PC-3 (cell line): Measurements from ENCODE around the gene HAPLN2. TPM values are rescaled to one million over a fixed set of nuclear protein-coding genes. Genes with fewer than 3 reads are reported as not detected.
"Not testable (repeated sequence)": the region's sequence is repeated elsewhere in the genome, so short reads cannot be mapped to it uniquely, and the experiment has no call there.

Experiments
- ATAC-seq: fragments of 200-7000 bp; cut with Tn5 transposase; 2 replicates; pipeline ENCODE4 v1.9.1; 2020; ENCODE audit warnings: mild to moderate bottlenecking, moderate library complexity
- BruUV-seq: library from RNA; stranded (reverse); fragments of 400-500 nt; replicated peaks from 2 replicates; lab custom pipeline; 2021; lab: Mats Ljungman, UMichigan
- CTCF ChIA-PET: fragments of 300-600 bp; sonication (Branson Sonifier 250); formaldehyde crosslinking; loops from one replicate; lab custom pipeline; 2022; ENCODE audit warnings: antibody characterized with exemption; lab: Charles Lee
- POLR2A ChIA-PET: fragments of 300-600 bp; sonication (Branson Sonifier 250); formaldehyde crosslinking; loops from one replicate; lab custom pipeline; 2022; ENCODE audit warnings: antibody characterized with exemption; ENCODE audit not compliant: unreplicated experiment; lab: Charles Lee
- DNase-seq: peaks from one replicate; pipeline ENCODE4 v3.0.0-alpha.2; 2015
- H2AFZ ChIP-seq: fragments of 300-600 bp; sonication (generic); 2 replicates; pipeline ENCODE4 v1.6.0; 2016; ENCODE audit warnings: antibody characterized with exemption, low read length
- H3F3A ChIP-seq: fragments of 300-600 bp; sonication (generic); one replicate; pipeline ENCODE4 v1.6.0; 2017; ENCODE audit warnings: antibody characterized with exemption, low read length, control low read depth, mild to moderate bottlenecking; ENCODE audit not compliant: unreplicated experiment
- H3K27ac ChIP-seq: fragments of 300-600 bp; sonication (generic); 2 replicates; pipeline ENCODE4 v1.5.1; 2016; ENCODE audit warnings: mild to moderate bottlenecking, low read length
- H3K27me3 ChIP-seq: fragments of 300-600 bp; sonication (generic); 2 replicates; pipeline ENCODE4 v1.6.1; 2016; ENCODE audit warnings: low read length, mixed read lengths
- H3K36me3 ChIP-seq: fragments of 300-600 bp; sonication (generic); 2 replicates; pipeline ENCODE4 v1.6.1; 2016; ENCODE audit warnings: low read depth, mixed run types, low read length, mixed read lengths
- H3K4me1 ChIP-seq: fragments of 300-600 bp; sonication (generic); 2 replicates; pipeline ENCODE4 v1.5.1; 2016; ENCODE audit warnings: low read length; ENCODE audit not compliant: insufficient read depth
- H3K4me2 ChIP-seq: fragments of 300-600 bp; sonication (generic); 2 replicates; pipeline ENCODE4 v1.6.0; 2016; ENCODE audit warnings: low read length
- H3K4me3 ChIP-seq: fragments of 300-600 bp; sonication (generic); 2 replicates; pipeline ENCODE4 v1.5.1; 2016; ENCODE audit warnings: mild to moderate bottlenecking, low read length, mixed read lengths
- H3K79me2 ChIP-seq: fragments of 300-600 bp; sonication (generic); 2 replicates; pipeline ENCODE4 v1.6.1; 2017; ENCODE audit warnings: low read length, mixed read lengths
- H3K9ac ChIP-seq: fragments of 300-600 bp; sonication (generic); 2 replicates; pipeline ENCODE4 v1.6.0; 2016; ENCODE audit warnings: mild to moderate bottlenecking, low read length
- H3K9me2 ChIP-seq: fragments of 300-600 bp; sonication (generic); replicated peaks from 2 replicates; pipeline ENCODE4 v1.6.1; 2016; ENCODE audit warnings: mixed run types, low read length, mixed read lengths
- H3K9me3 ChIP-seq: fragments of 300-600 bp; sonication (generic); 2 replicates; pipeline ENCODE4 v1.6.1; 2016; ENCODE audit warnings: low read length, mixed read lengths
- H4K20me1 ChIP-seq: fragments of 300-600 bp; sonication (generic); 2 replicates; pipeline ENCODE4 v1.6.1; 2016; ENCODE audit warnings: low read length, mixed read lengths
- EZH2 ChIP-seq: fragments of 300-600 bp; sonication (generic); IDR thresholded peaks from one replicate; pipeline ENCODE4 v1.6.1; 2017; ENCODE audit warnings: antibody characterized with exemption, mild to moderate bottlenecking, low read length; ENCODE audit not compliant: unreplicated experiment
- EZH2phosphoT487 ChIP-seq: fragments of 300-600 bp; sonication (generic); IDR thresholded peaks from 2 replicates; pipeline ENCODE4 v1.6.1; 2018; ENCODE audit warnings: mild to moderate bottlenecking, antibody characterized with exemption, low read length, borderline replicate concordance
- intact Hi-C: fragments of 100-400 bp; cut with micrococcal nuclease; formaldehyde crosslinking; loops from 2 replicates; pipeline ENCODE4 v1.9.0; 2023
- total RNA-seq: library from RNA; depleted of rRNA; stranded (reverse); fragments of >200 nt; gene quantifications from 2 replicates; pipeline ENCODE4 v1.2.3, GENCODE V29; 2014
- TF ChIP-seq, protein P1 (sequence below): fragments of 300-600 bp; sonication (generic); conservative IDR thresholded peaks from 2 replicates; pipeline ENCODE4 v1.5.1; 2017; ENCODE audit warnings: antibody characterized with exemption, low read depth, mild to moderate bottlenecking, low read length

Gene HAPLN2
- total RNA-seq, 1 experiment from 2014 or later, result 1.1 TPM

DNA sequence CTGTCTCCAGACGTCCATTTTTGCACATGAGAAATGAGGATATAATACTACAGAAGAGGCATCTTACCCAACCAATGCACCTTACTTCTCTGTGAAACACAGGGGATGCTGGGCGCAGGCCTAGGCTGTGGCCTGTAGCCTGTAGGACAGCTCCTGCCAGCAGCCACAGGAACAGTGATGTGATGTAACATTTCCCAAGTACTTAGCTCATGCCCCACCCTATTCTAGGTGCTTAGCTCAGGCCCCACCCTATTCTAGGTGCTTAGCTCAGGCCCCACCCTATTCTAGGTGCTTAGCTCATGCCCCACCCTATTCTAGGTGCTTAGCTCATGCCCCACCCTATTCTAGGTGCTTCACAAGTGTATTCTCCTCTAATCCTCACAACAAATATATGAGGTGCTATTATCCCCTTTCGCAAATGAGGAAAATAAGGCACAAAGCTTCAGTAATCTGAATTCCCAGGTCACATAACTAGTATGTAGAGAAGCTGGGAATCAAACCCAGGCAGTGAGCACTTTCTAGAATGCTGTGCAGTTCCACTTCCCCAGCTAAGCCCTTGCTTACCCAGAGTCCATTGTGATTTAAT is 32.2 kb upstream of the HAPLN2 start:
- Histone ChIP-seq H2AFZ (no peak overlapping the region), H3K27me3 (no peaks in the 10 kb centered on the region), H3K27ac (no peak overlapping the region), H3K9me3 (no peaks in the 10 kb centered on the region), H3K79me2 (peaks cover 3% of the 10 kb centered on the region), H3K9me2 (no peaks in the 10 kb centered on the region), H3K36me3 (no peaks in the 10 kb centered on the region), H3K4me1 (peaks cover 7% of the 10 kb centered on the region), H3K4me3 (no peak overlapping the region), H3F3A (no peaks in the 10 kb centered on the region), H4K20me1 (no peaks in the 10 kb centered on the region), H3K4me2 (no peak overlapping the region), H3K9ac (no peak overlapping the region)
- no TSS peak for BruUV-seq
- CTCF ChIA-PET, result interaction anchor here (0.6 kb wide), 1 partner anchor 86 kb away, joined by 3 read pairs; no protein-coding TSS in a partner anchor
- no peak for ATAC-seq
- no peak for DNase-seq
- TF ChIP-seq, protein P1, sequence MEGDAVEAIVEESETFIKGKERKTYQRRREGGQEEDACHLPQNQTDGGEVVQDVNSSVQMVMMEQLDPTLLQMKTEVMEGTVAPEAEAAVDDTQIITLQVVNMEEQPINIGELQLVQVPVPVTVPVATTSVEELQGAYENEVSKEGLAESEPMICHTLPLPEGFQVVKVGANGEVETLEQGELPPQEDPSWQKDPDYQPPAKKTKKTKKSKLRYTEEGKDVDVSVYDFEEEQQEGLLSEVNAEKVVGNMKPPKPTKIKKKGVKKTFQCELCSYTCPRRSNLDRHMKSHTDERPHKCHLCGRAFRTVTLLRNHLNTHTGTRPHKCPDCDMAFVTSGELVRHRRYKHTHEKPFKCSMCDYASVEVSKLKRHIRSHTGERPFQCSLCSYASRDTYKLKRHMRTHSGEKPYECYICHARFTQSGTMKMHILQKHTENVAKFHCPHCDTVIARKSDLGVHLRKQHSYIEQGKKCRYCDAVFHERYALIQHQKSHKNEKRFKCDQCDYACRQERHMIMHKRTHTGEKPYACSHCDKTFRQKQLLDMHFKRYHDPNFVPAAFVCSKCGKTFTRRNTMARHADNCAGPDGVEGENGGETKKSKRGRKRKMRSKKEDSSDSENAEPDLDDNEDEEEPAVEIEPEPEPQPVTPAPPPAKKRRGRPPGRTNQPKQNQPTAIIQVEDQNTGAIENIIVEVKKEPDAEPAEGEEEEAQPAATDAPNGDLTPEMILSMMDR, result no peak
- no peak for TF ChIP-seq EZH2phosphoT487
- no peak for TF ChIP-seq EZH2
- intact Hi-C loops, result no loop called here
- POLR2A ChIA-PET, result interaction anchor here (0.6 kb wide), 1 partner anchor 14 kb away, joined by 4 read pairs; the partner anchor contains the start of gene GPATCH4

DNA sequence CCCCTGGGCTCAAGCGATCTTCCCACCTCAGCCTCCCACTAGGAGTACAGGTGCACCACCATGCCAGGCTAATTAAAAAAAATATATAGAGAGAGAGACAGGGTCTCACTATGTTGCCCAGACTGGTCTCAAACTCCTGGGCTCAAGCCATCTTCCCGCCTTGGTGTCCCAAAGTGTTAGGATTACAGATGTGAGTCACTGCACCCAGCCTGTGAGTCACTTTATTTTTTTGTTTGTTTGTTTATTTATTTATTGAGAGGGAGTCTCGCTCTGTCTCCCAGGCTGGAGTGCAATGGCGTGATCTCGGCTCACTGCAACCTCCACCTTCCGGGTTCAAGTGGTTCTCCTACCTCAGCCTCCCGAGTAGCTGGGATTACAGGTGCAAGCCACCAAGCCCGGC is 31.3 kb upstream of the HAPLN2 start:
- H3K36me3 ChIP-seq, H3F3A ChIP-seq, H3K4me3 ChIP-seq, CTCF ChIA-PET, H4K20me1 ChIP-seq, H3K9me2 ChIP-seq, H3K4me2 ChIP-seq, H3K27me3 ChIP-seq, H3K27ac ChIP-seq, H3K9me3 ChIP-seq, ATAC-seq, POLR2A ChIA-PET, intact Hi-C loops, DNase-seq, BruUV-seq, H3K9ac ChIP-seq, H2AFZ ChIP-seq: not testable (repeated sequence)
- H3K4me1 ChIP-seq, result peaks cover 16% of the 10 kb centered on the region
- H3K79me2 ChIP-seq, result peaks cover 12% of the 10 kb centered on the region

DNA sequence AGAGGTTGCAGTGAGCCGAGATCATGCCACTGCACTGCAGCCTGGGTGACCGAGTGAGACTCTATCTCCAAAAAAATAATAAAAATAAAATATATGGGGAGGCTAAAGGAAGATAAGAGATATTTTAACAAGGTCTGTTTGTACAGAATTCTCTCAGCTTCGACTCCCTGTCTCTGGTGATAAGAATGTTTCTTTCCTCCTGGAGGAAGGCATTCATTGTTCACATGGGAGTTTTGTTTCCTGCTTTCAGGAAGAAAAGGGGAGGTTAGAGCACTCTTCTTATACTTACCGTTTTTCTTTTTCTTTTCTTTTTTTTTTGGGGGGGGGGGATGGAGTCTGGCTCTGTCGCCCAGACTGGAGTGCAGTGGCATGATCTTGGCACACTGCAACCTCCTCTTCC is 29.7 kb upstream of the HAPLN2 start:
- H3K36me3 ChIP-seq, result peaks cover 12% of the 10 kb centered on the region
- CTCF ChIA-PET, result no interaction called here
- no peak overlapping the region for H3K27ac ChIP-seq
- no peak for ATAC-seq
- H3K4me3 ChIP-seq, result no peak overlapping the region
- H3K9me3 ChIP-seq, result no peaks in the 10 kb centered on the region
- H2AFZ ChIP-seq, result no peak overlapping the region
- no peaks in the 10 kb centered on the region for H4K20me1 ChIP-seq
- no peak overlapping the region for H3K9ac ChIP-seq
- H3K9me2 ChIP-seq, result no peaks in the 10 kb centered on the region
- peaks cover 16% of the 10 kb centered on the region for H3K4me1 ChIP-seq
- no peak for DNase-seq
- no peaks in the 10 kb centered on the region for H3F3A ChIP-seq
- peaks cover 13% of the 10 kb centered on the region for H3K79me2 ChIP-seq
- TF ChIP-seq EZH2, result no peak
- TF ChIP-seq, protein P1, result no peak
- TF ChIP-seq EZH2phosphoT487, result no peak
- intact Hi-C loops, result no loop called here
- no peak overlapping the region for H3K4me2 ChIP-seq
- H3K27me3 ChIP-seq, result no peaks in the 10 kb centered on the region
- no TSS peak for BruUV-seq
- POLR2A ChIA-PET, result no interaction called here
